T47D (cell line): Measurements from ENCODE around the gene INPP5A.

ENCODE experiments used
- DNase-seq, 2 experiments: peaks; one replicate each; pipeline versions ENCODE4 v3.0.0 to v3.0.0-alpha.2; 2011 to 2012; ENCODE audit warnings: low read depth in 1 of 2, low spot score in 1 of 2
- JUND ChIP-seq: IDR thresholded peaks from 2 replicates; pipeline ENCODE4 v1.6.1; 2012; ENCODE audit warnings: low read depth
- in situ Hi-C: cut with HindIII; loops from 2 replicates; pipeline ENCODE4 v1.10.0; 2016; ENCODE audit warnings: low sequenced_read_pairs, low pct_unique_long_range_greater_than_20kb

Gene INPP5A

GRCh38 chr10:132536877-132537683 is 507 bp upstream of the INPP5A start:
- in situ Hi-C loops, result no loop called here
- DNase-seq, result peak; percentile 84 to 97
- no peak for TF ChIP-seq JUND

GRCh38 chr10:132538031-132538789 is 623 bp downstream of the INPP5A start:
- in situ Hi-C loops, result no loop called here
- no peak for DNase-seq
- TF ChIP-seq JUND, result no peak

GRCh38 chr10:132538790-132539421 is 1.3 kb downstream of the INPP5A start:
- DNase-seq, result no peak
- TF ChIP-seq JUND, result no peak
- in situ Hi-C loops, result no loop called here

GRCh38 chr10:132539431-132539839 is 1.8 kb downstream of the INPP5A start:
- no peak for TF ChIP-seq JUND
- in situ Hi-C loops, result no loop called here
- DNase-seq, result peak in 1 of 2 experiments; percentile 55

- no peak for DNase-seq
- TF ChIP-seq JUND, result no peak
- in situ Hi-C loops, result no loop called here
These were observed 2.3 kb downstream of the INPP5A start for GRCh38 chr10:132539894-132540293.

- peak; percentile 38 to 60 for DNase-seq
- in situ Hi-C loops, result no loop called here
- no peak for TF ChIP-seq JUND
These were observed 2.9 kb downstream of the INPP5A start for GRCh38 chr10:132540456-132540855.

GRCh38 chr10:132541129-132541528 is 3.5 kb downstream of the INPP5A start:
- DNase-seq, result no peak
- no peak for TF ChIP-seq JUND
- in situ Hi-C loops, result no loop called here

GRCh38 chr10:132541601-132542011 is 4.0 kb downstream of the INPP5A start:
- in situ Hi-C loops, result no loop called here
- no peak for TF ChIP-seq JUND
- no peak for DNase-seq

- in situ Hi-C loops, result no loop called here
- DNase-seq, result no peak
- TF ChIP-seq JUND, result no peak
These were observed 4.6 kb downstream of the INPP5A start for GRCh38 chr10:132542086-132542775.

GRCh38 chr10:132542819-132543218 is 5.2 kb downstream of the INPP5A start:
- in situ Hi-C loops, result no loop called here
- no peak for TF ChIP-seq JUND
- DNase-seq, result no peak

- in situ Hi-C loops, result no loop called here
- no peak for TF ChIP-seq JUND
- no peak for DNase-seq
These were observed 6.5 kb downstream of the INPP5A start for GRCh38 chr10:132543916-132544743.
